Measurements from ENCODE around the gene CMTM6. TPM values are rescaled to one million over a fixed set of nuclear protein-coding genes. Genes with fewer than 3 reads are reported as not detected.

The CMTM6 gene
- 10 to 100 TPM; 55.3 to 73.7 TPM for total RNA-seq

- no peaks in the 10 kb centered on the region for H3K27me3 ChIP-seq
- H3K36me3 ChIP-seq, result no peaks in the 10 kb centered on the region
- H3K27ac ChIP-seq, result peak within 1 kb of the TSS; percentile 98
- H3K9ac ChIP-seq (ENCODE audit: low read depth in 2 of 2, low read length in 2 of 2), result peak within 1 kb of the TSS; percentile 82 to 93
- DNase-seq, result peak; percentile 83
- peak within 1 kb of the TSS; percentile 94 for H3K4me3 ChIP-seq
- no peak for TF ChIP-seq CTCF (IDR thresholded peaks at IDR 0.05)
- intact Hi-C loops (cut with DNase I), result no loop called here
- peaks cover 9% of the 10 kb centered on the region for H3K4me1 ChIP-seq
- no peaks in the 10 kb centered on the region for H3K9me3 ChIP-seq
These were observed at the start of gene CMTM6 for GRCh38 chr3:32502118-32502945. Gene CMTM6, minus strand, starts transcription at chr3:32502852. Its CDS starts 107 bp downstream, at chr3:32502745.

GRCh38 chr3:32552013-32552412 lies 49.4 kb upstream of the CMTM6 start:
- no peaks in the 10 kb centered on the region for H3K9me3 ChIP-seq

GRCh38 chr3:32551496-32551895 lies 48.8 kb upstream of the CMTM6 start:
- Histone ChIP-seq H3K4me1 (no peaks in the 10 kb centered on the region), H3K4me3 (no peak overlapping the region), H3K9ac (ENCODE audit: low read depth in 2 of 2, low read length in 2 of 2) (no peak overlapping the region), H3K9me3 (no peaks in the 10 kb centered on the region), H3K27ac (no peak overlapping the region), H3K36me3 (no peaks in the 10 kb centered on the region), H3K27me3 (no peaks in the 10 kb centered on the region)
- intact Hi-C loops (cut with DNase I), result no loop called here
- no peak for TF ChIP-seq CTCF (IDR thresholded peaks at IDR 0.05)
- no peak for DNase-seq

More at GRCh38 chr3:32552013-32552412, 49.4 kb upstream of the CMTM6 start:
- Histone ChIP-seq H3K36me3 (no peaks in the 10 kb centered on the region), H3K4me1 (no peaks in the 10 kb centered on the region), H3K9ac (ENCODE audit: low read depth in 2 of 2, low read length in 2 of 2) (no peak overlapping the region), H3K4me3 (no peak overlapping the region), H3K27ac (no peak overlapping the region), H3K27me3 (no peaks in the 10 kb centered on the region)
- no peak for TF ChIP-seq CTCF (IDR thresholded peaks at IDR 0.05)
- intact Hi-C loops (cut with DNase I), result no loop called here
- DNase-seq, result no peak

- intact Hi-C loops (cut with DNase I), result no loop called here
- no peak for TF ChIP-seq CTCF (IDR thresholded peaks at IDR 0.05)
- H3K4me1 ChIP-seq, result no peaks in the 10 kb centered on the region
- DNase-seq, result no peak
- no peak overlapping the region for H3K4me3 ChIP-seq
- no peaks in the 10 kb centered on the region for H3K9me3 ChIP-seq
- no peaks in the 10 kb centered on the region for H3K27me3 ChIP-seq
- no peaks in the 10 kb centered on the region for H3K36me3 ChIP-seq
- H3K27ac ChIP-seq, result no peak overlapping the region
- H3K9ac ChIP-seq (ENCODE audit: low read depth in 2 of 2, low read length in 2 of 2), result no peak overlapping the region
These were observed 48.4 kb upstream of the CMTM6 start for GRCh38 chr3:32551087-32551486.

- H3K36me3 ChIP-seq, result no peaks in the 10 kb centered on the region
- no peak for TF ChIP-seq CTCF (IDR thresholded peaks at IDR 0.05)
- H3K9ac ChIP-seq (ENCODE audit: low read depth in 2 of 2, low read length in 2 of 2), result no peak overlapping the region
- H3K27me3 ChIP-seq, result no peaks in the 10 kb centered on the region
- H3K4me1 ChIP-seq, result no peaks in the 10 kb centered on the region
- DNase-seq, result no peak
- H3K27ac ChIP-seq, result no peak overlapping the region
- no peaks in the 10 kb centered on the region for H3K9me3 ChIP-seq
- no peak overlapping the region for H3K4me3 ChIP-seq
- intact Hi-C loops (cut with DNase I), result no loop called here
These were observed 42.7 kb upstream of the CMTM6 start for GRCh38 chr3:32545305-32545704.

Measured in colonic mucosa (tissue), 4 donors.